Measurements from ENCODE around the gene CENPX. TPM values are rescaled to one million over a fixed set of nuclear protein-coding genes. Genes with fewer than 3 reads are reported as not detected.

Gene CENPX
- 88.1 and 116 TPM in 2 replicates for total RNA-seq (2014; rRNA removed; shearing (Covaris generic))

GRCh38 chr17:82022310-82022980 lies at the start of gene CENPX:
TSS of gene CENPX (minus strand) at chr17:82022878. CDS start at chr17:82022861, 17 bp downstream.
- peak; percentile 42 for DNase-seq (ENCODE audit: low read depth)

DNA sequence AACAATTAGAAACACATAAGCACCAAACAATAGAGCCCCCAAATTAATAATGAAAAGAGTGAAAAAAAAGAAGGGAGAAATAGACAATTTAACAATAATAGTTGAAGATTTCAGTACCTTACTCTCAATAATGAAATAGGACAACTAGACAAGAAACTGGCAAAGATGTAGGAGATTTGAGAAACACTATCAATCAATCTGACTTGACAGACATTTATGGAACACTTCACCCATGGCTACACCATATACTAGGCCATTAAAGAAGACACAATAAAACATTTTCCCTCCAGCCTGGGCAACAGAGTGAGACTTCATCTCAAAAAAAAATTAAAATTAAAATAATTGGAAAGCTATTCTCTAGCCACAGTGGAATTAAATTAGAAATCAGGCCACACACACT lies 47.9 kb upstream of the CENPX start:
- DNase-seq (ENCODE audit: low read depth) = no peak

GRCh38 chr17:82065638-82066303 lies 43.1 kb upstream of the CENPX start, which contains the start of gene DUS1L:
TSS of gene DUS1L (minus strand) at chr17:82065804. CDS start at chr17:82065059, 745 bp downstream.
- DNase-seq (ENCODE audit: low read depth) = peak; percentile 61

DNA sequence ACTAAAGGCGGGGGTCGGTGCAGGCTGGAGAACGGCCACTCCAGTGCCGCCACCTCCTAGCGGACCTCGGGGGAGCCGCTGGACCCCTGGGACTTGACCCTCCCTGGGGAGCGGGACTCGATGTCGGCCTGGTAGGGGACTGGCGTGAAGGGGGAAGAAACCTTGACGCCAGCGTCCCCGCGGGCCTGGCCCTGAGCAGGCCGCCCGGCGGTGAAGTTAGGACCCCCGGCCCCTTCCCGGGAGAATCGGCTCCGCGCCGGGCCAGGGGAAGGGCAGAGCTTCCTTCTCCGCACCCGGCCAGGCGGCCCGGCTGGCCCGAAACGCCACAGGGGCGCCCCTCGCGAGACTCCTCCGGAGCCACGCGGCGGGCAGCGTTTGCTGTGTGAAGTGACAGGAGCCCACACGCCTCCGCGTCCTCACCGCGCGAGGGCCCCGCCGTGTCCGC lies 42.5 kb upstream of the CENPX start:
- DNase-seq (ENCODE audit: low read depth) = no peak

GRCh38 chr17:82064433-82065192 lies 41.9 kb upstream of the CENPX start:
- no peak for DNase-seq (ENCODE audit: low read depth)

DNA sequence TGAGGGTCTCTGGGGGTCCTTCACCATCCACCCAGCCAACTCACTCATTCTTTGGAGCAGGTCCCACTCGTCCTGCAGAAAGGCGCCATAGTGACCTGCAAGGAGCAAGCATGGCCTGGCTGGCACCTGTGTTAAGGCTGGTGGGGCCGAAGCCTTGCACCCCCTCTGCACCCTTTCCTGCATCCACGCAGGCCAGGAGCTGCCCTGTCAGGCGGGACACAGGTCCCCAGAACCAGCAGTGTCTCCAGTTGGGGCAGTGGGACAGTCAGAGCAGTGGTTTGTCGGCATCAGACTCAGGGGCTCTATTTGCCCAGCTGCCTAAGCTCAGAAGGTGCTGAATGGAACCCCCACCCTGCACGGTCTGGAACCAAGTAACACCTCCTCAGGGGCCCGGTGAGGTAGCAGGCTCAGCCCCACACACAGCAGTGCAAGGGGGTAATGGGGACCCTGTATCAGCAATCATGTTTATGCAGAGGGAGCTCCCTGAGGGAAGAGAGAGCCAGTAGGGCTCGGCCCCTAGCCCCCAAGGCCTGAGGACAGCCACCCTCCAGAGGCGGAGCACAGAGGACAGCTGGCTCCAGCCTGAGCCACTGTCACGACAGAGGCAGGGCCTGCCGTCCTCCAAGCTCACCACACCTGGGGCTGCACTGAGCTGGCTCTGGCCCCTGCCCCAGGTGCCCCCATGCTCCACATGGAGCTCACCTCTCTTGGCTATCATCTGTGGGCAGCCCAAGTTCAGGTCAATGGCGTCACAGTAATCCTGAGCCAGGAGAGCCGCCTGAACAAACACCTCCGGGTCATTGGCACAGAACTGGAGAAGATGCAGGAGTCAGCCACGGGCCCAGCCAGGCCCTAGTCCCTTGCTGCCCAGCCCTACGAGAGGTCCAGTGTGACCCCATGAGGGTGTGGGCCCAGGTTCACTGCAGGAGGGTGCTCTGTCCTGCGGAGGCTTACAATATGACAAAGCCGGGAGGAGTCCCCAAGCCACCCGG lies 41.0 kb upstream of the CENPX start:
- DNase-seq (ENCODE audit: low read depth) = no peak

GRCh38 chr17:82062984-82063368 lies 40.3 kb upstream of the CENPX start:
- no peak for DNase-seq (ENCODE audit: low read depth)

GRCh38 chr17:82062076-82062983 lies 39.7 kb upstream of the CENPX start:
- DNase-seq (ENCODE audit: low read depth) = no peak

DNA sequence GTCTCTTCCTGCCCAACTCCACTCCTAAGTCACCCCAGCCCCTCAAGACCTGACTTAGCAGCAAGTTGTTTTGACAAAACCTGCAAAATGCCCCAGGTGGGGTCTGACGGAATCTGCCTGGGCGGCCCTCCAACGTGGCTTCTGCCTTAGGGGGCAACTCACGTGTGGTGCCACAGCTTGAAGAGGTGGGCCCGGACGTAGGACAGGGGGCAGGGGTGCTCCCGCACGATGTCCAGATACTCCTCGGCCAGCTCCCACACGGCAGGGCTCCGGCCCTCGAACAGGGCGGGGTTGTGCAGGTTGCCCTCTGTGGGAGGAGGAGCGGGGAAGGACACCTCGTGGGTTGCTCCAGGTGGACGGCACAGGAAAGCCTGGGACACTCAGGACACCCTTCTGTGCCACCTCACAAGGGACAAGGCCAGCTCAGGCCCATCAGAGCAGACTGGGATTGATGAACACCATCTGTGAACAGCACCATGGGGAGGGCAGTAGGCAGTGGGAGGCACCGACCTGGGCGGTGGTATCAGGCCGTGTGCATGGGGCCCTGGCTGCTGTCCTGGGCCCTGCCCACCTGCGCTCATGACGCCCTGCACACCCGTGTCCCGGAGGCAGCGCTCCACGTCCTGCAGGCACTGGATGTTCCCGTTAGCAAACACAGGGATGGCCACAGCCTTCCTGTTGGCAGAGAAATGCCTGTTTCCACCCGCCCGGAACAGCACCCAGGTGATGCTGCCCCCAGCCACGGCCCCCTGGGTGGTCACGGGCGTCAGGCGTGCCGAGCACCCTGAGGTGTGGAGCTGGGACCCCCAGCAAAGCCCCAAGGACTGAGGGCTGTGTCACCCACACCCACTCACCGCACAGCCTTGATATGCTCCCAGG lies 38.6 kb upstream of the CENPX start:
- no peak for DNase-seq (ENCODE audit: low read depth)

- DNase-seq (ENCODE audit: low read depth) = peak; percentile 3
Measured at GRCh38 chr17:82060614-82061013, 37.9 kb upstream of the CENPX start.

- peak; percentile 4 for DNase-seq (ENCODE audit: low read depth)
Measured at GRCh38 chr17:82060001-82060380, 37.3 kb upstream of the CENPX start.

- peak; percentile 8 for DNase-seq (ENCODE audit: low read depth)
Measured at GRCh38 chr17:82059272-82060000, 36.8 kb upstream of the CENPX start.

DNA sequence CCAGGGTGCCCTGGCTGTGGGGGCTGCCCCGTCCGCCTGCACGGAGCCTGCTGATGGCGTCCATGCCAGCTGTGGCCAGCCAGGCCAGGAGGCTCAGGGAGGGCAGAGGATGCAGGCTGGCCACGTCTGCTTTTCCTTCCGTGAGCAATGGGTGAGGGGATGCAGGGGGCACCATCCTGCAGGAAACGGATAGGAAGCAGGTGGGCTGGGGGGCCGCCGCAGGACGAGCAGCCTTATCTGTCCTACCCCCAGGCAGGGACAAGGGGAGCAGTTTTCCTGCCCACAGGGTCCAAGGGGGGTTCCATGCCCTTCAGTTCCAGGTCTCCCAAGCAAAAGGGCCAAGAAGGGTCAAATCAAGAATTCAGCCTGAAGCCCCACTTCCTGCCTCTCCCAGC lies 36.2 kb upstream of the CENPX start:
- peak; percentile 7 for DNase-seq (ENCODE audit: low read depth)

DNA sequence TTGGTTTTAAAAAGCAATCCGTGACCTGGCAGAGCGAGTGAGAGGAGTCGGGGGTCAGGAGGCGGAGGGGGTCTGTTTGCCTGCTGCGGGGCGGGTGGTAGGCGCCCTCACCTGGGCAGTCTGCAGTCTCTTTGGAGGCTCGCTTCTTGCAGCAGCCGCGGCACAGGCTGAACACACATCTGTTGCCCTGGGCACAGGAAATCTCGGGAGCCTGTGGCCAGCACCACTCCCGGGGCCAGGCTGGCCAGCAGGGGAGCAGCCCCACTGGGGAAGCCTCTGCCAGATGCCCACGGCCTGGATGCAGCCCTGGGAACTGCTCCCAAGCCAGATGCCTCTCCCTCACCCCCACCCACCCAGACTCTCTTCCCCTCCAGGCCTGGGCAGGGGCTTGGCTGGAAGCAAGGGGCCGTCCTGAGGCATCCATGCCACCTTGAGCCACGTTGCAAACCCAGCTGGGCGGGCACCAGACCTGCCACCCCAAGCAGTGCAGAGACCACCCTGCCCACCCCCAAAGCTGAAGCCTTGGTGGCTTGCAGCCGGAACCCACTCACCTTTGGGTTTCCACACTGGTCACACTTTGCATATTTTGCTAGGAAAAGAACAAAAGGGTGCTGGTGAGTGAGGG lies 35.7 kb upstream of the CENPX start:
- DNase-seq (ENCODE audit: low read depth) = peak; percentile 6

DNA sequence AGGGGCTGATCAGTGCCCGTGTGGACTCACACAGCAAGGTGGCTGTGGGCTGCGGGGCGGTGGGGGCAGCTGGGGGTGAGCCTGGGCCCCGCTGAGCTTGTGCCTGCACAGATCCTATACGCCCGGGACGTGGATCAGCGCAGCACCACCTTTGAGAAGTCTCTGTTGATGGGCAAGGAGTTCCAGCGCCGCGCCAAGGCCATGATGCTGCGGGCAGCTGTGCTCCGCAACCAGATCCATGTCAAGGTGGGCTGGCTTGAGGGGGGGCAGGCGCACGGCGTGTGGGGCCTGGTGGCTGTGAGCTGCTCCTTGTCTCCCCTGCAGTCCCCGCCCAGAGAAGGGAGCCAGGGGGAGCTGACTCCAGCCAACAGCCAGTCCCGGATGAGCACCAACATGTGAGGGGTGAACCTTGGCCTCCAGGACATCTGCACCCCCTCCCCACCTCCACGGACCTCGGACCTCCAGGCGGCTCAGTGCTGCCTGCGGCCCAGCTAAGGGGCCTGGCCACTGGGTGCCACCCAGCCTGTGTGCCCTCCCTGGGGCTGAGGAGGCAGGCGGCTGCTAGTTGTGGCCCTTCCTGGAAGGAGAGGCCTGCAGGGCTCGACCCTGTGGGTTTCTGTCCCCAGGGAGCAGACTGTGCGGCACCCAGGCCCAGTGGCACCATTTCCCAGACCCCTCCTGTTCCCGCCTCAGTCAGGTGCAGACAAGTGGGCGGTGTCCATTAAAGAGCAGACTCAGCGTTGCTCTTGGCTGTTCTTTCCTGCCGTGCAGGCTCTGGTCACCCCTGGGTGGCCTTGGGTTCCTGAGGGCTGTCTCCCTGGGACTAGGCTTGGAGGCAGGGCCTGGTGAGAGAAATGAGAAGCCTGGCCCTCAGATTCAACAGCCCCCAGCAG lies 34.3 kb upstream of the CENPX start:
- DNase-seq (ENCODE audit: low read depth) = peak; percentile 11

GRCh38 chr17:82055965-82056728 lies 33.5 kb upstream of the CENPX start:
- peak; percentile 5 for DNase-seq (ENCODE audit: low read depth)
